Astrocyte of the hippocampus (primary cell): ENCODE measurements around the gene SDCBP2.

Experiments
- DNase-seq: peaks from one replicate; pipeline ENCODE4 v3.0.0; 2011; ENCODE audit warnings: low read depth, low spot score

SDCBP2 gene

DNA sequence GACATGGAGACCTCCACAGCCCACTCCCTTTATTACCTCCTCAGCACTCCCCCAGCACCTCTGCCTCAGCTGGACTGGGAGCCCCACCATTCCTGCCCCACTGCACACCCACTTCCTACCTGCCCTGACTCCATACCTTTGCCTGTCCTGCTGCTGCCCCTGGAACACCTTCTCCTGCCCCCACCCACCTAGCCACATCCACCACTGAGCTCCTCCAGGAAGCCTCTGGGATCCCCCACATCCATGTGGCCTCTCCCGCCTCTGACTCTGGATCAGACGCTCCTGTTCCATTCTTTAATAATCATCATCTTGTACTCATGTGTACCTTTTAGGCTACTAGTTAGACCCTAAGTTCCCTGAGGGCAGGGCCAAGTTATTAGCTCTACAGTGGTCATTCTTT is 2.2 kb upstream of the SDCBP2 start:
- DNase-seq = no peak

DNA sequence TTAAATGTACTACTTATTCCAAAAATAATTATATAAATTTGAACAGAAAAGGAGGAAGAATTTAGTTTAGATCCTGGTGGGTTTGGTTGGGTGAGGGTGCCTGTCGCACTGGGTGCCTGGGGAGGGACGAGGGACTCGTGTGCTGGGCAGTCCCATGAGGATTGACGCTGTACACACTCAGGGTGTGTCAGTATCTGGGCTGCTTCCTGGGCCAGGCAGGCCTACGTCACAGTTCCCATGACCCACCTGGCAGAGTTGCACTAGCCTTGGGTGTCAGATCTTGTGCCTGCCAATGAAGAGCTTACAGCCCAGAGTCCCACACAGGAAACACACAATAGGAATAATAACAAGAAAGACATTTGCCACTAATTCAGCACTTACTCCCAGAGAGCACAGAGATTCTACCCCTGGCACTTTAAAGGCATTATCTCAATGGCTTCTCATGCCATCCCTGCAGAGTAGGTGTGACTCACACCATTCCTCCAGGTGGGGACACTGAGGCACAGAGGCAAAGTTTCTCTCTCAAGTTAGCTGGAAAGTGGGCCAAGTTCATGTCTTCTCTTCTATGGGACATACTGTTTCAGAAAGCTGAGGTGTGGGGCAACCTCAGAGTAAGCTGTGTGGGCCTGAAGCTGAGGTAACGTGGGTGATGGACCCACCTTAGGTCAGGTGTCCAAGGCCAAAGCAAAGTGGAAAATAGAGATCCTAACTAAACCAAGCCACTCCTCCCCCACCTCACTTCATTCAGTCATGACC is 1.3 kb upstream of the SDCBP2 start:
- no peak for DNase-seq

DNA sequence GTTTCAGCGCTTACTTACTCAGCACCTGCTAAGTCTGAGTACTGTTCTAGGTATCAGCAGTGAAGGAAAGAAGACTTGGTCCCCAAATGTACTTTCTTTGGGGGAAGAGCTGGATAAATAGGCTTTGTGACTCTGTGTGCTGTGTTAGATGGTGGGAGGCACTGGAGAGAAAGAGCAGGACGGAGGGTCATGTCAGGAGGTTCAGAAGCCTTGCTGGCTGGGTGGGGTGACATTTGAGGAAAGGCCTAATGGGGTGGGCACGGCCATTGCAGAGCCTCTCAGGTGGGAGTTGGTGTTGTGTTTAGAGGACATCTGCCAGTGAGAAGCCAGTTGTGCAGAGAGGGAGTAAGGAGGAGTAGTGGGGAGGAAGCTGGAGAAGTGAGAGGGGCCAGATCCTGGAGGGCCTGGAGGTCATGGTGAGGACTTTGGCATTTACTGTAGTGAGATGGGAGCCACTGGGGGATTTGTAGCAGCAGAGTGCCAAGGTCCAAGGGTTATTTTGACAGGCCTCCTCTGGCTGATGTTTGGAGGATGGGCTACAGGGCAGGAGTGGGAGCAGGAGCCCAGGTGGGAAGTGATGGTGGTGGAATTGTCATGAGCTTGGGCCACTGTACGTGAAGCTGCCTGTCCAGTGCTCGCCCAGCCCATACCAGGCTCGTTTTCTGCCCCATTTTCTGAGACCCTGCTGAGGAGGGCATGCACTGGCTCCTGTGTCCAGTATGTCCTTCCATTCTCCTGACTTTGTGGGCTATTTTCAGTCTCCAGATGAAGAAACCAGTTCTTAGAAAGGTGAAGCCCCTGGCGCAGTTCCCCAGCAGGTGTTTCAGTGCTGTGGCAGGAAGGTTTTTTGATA is 886 bp downstream of the SDCBP2 start:
- no peak for DNase-seq

DNA sequence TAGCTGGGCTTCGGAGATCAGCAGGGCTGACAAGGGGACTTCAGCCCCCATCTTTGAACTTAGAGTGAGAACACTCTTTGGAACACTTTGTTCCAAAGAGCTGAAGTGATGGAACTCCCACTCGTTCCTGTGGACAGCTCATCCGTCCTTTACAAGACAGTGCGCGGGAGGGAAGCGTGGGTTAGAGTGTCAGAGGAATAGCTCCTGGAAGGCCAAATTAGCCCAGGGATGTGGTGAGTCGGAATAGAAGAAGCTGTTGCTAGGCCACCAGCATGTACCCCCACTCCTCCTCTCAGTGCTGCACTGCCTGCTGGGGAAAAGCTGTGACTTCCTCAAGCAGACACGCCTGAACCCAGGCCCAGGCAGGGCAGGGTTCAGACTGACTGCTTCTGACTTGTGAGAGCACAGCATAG is 1.7 kb downstream of the SDCBP2 start:
- no peak for DNase-seq

DNA sequence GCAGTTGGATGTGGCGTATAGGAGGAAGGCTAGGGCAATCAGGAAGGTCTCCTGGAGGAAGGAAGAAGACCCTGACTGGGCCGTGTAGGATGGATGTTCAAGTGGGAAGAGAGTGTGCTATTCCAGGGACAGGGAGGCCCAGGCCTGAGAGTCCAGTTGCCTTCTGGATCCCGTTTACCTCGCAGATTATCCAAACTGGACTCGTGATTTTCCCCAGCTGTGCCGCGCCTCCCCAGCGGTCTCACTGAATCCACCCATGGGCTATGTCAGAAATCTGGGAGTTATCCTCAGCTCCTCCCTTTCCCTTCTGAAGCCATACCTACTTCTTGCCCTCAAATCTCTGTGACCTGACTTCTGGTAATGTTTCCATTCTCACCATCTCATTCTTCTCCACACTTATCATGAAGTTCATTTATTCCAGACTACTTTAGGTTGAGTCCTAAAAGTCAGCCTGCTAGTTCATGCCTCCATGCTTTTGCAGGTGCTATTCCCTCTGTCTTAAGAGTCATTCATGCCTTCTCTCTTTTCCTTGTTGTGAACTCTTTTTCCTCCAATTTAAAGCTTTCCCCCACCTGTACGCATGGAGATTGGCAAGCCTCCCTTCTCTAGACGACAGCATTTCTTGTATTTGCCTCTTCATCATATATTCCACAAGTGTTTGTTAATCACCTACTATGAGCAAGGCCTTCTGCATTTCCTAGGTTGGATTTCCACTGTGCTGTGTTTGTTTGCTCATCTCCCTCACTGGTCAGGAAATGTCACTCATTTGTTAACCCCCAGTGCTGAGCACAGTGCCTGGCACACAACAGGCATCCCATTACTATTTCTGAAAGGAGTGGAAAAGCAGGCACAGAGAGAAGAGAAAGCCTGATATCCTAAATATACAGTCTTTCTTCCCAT is 2.7 kb downstream of the SDCBP2 start:
- no peak for DNase-seq

DNA sequence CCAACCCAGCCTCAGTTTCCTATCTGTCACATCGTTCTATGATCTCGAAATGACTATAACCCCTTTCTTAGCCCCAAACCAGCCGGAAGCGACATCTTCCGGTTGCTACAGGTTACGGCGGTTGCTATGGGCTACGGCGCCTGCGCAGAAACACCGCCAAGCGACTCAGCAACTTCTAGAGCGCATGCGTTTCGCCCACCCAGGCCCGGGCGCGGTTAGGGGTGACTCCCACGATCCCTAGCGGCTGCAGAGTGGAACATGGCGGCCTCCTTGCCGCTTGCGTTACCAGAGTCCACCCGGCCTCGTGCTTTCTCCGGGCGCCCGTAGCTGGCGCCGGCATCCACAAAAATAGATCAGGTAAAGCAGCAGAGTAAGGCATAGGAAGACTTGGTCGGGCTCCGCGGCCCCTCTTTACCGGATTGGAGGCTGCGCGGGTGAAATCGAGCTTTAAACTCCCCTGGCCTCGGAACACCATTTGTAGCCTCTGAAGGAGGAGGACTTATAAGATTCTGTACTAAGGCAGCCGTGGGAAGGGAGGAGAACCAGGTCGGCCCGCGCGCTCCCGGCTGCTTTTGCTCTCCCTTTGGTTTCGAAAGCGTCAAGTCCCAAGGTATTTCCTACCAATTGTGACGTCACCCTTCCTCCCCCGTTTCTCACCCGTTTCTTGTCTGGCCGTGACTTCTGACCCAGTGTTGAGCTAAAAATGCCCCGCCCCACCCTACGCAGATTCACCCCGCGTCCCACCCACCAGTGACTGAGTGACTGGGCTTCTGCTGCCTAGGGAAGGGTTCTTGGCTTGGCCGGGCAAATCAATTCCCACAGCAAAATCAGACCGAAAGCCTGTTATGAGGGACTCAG is 3.5 kb downstream of the SDCBP2 start:
- peak; percentile 99 for DNase-seq

DNA sequence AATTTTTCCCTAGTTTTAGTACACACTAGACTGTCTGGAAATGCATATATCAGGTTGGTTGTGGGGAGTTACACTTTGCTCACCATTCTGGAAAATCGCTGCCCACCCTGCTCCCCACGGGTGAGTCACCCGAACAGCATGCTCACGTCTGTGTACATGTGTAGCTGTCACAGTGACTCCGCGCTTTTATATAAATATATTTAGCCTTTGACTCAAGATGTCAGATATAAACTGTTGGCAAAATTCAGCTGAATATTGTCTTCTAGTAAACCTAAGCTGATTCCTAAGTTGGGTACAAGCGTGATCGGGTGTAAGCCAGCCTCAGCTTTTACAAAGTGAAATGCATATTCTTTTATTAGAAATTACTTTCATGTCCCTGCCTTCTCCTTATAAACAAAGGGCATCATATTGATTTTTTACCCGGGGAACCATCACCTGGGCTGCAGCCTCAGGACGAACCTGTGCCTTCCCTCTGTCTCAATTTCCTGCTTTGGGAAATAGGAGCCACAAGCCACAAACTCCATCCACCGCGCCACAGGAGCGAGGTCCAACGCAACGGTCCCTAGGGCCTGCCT is 4.3 kb downstream of the SDCBP2 start:
- DNase-seq = peak; percentile 63

DNA sequence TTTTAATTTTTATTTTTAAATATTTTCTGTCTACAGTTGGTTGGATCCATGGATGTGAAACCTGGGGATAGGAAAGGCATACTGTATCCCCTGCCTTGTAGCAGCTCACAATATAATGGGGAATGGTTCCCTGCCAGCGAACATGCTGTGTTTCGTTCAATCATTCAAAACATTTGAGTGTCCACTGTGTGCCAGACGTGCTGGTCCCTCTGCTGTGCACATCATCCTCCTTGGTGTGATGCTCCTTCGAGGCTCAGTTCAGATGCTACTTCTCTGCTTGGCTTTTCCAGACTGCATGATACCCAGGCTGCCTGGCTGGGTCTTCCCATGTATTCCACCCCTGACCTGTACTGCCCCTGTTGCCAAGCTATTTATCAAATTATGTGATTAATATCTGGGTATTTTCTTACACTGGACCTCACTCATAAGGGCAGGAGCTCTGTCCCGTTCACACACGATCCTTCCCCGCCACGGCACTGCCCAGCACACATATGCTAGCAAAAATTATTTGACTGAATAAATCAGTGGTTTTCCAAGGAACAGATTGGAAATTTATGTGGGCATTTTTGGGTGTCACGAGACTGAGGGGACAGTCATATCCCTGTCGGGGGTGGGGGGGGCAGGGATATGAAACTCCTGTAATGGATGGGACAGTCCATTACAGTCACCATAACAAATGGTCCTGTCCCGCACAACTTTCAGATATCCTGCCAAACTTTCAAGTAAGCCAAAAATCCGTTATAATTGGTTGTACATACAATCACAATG is 4.9 kb downstream of the SDCBP2 start:
- no peak for DNase-seq

DNA sequence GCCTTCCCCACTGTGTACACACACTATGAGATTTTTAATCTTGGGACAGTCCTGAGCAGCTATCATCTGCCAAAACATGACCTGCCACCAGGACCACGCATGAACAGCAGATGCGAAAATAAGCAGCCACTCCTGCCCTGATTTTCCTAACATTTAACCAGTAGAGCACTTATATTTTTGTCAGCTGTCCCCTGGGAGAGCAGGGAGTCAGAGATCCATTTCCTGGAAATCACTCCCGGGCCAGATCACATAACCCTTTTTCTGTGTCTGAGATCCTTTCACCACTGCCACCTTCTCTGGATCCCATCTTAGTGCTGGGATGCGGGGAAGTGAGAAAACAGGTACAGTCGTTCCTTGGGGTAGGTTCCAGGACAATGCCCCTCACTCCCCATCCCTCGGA is 5.7 kb downstream of the SDCBP2 start:
- DNase-seq = no peak

DNA sequence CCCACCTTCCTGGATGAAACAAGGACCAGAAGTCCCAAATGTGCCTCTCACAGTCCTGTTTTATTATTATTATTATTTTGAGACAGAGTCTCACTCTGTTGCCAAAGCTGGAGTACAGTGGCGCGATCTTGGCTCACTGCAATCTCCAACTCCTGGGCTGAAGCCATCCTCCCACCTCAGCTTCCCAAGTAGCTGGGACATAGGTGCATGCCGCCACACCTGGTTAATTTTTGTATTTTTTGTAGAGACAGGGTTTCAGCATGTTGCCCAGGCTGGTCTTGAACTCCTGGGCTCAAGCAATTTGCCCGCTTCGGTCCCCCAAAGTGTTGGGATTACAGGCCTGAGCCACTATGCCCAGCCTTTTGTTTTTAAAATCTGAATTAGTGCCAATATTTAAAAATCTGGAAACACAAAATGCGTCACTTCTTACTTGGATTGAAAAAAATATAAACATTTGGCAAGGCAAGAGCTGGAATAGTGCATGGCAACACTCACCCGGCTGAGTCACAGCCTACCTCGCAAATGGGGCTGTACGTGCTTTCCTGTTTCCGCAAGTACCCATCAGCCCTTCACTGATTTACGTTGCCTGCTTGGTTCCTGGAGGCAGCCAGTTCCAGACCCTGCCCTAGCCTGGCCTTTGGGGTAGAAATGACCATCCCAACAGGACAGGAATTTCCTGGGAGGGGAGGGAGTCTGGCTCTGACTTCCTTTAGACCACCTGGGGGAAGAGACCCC is 6.3 kb downstream of the SDCBP2 start:
- peak; percentile 88 for DNase-seq

DNA sequence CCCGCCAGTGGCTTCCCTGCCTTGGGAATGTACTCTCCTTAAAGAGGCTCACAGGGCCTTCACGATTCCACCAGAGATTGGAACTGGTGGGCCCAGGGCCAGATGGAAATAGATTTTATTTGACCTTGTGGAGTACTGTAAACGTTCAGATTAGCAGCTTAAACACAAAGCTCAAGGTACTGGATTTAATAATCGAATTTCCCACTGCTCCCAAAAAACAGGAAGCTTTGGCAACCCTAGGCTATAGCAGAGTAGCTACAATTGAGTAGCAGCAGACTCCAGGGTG is 7.3 kb downstream of the SDCBP2 start:
- DNase-seq = no peak

DNA sequence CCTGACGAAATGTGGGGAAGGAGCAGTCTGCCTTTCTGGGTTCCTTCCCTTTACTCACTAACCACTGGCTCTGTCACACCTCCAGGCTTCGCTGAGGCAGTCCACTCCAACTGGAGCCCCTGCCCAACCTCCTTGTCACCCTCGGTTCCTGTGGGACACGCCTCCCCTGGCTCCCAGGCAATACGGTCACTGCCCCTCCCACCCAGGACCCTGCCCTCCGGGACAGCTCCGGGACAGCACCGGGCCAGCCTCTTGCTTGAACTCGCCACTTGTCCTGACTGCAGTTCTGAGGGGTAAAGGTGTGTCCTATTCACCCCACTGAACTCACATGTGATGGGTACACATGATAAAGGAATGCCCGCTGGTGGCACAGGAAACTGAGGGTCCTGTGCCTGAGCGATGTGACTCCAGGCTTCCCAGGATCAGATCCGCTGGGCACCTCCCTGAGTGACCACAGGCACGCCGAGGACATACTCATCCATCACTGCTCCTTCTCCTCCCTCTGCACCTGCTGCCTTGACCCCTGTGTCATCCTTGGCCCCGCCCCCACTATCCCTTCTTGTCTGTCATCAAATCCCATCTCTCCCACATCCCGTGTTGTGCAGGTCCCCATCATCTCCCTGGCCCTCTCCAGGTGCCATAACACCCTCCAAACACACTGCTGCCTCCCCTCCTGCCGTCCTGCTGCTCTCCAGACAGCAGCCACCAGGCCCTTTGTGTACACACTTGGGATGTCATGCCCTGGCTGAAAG is 7.9 kb downstream of the SDCBP2 start:
- no peak for DNase-seq

DNA sequence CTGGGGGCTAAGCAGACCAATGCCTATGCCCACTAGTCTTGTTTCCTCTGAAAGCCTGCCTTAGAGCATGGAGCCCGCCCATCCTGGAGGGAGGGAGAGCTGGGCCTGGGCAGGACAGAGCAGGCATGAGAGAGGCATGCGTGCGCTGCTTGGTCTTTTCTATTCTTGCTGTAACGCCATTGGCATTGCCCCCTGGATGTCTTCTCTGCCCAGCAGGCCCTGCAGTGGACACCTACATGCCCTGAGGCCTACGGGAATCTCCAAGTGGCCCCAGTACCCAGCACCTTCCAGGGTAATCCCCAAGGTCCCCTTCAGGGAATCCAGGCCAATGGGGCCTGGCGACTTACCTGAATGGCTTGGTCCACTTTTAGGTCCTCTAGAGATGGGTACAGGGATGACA is 8.9 kb downstream of the SDCBP2 start:
- DNase-seq = no peak

DNA sequence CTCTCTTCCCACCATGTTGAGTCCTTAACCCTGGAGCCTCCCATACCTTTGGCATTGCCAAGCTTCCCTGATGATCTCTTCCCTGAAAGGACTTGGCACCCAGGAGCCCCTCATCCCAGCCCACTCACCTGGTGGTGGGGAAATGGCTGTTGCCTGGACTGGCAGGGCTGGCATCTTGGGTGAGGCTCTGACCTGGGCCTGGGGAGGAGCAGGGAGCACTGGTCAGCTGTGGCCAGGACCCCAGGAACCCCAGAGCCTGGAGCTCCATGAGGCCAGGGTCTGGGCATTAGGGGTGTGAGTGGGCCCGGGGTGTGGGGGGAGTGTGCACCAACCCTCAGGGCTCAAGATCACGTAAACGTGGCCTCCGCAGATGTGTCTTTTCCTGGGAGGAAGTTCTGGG is 9.5 kb downstream of the SDCBP2 start:
- DNase-seq = no peak

DNA sequence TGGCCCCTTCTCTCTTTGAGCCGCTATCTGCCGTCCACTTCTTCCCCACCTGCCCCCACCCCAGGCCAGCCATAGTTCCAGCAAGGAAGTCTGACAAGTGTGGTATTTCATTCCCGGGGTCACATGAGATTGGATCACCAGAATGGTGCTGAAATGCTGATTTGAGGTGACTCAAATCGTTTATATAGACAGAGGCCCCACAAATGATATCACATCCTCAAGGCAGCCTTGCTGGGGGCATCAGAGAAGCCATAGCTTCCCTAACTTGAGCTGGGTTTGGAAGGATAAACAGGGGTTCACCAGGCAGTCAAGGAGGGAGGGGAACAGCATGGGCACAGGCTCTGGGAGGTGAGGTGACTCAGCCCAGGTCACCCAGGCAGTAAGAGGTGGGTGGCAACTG is 9.9 kb downstream of the SDCBP2 start:
- DNase-seq = no peak

DNA sequence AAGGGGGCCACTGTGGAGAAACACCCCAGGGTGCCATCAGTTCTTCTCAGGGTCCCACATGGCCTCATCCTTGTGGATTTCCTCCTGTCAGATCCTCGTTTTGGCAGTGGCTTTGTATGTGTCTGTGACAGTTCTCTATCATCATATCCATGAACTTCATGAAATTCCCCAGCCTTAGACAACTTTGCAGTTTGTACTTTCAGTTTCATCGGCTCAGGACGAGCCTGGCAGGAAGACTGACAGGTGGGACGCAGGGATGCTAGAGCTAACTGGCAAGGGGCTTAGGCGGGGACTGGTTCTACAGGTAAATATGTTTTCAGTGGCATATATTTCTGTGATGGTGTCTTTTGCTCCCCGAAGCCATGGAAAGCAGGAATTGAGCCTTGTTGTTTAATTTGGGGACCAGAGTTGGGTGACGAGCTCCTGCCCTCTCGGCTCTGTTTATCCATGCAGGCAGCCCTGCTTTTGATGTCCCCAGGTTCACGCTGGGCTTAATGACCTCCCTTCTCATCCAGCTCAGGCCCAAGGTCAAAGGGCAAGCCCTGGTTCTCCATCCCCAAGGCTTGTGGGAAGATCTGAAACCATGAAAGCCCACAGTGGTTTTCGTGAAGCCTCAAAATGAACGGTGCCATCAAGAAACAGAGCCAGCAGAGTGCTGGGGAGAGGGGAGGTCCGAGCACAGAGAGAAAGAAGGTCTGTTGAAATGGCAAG is 11.2 kb downstream of the SDCBP2 start:
- no peak for DNase-seq

DNA sequence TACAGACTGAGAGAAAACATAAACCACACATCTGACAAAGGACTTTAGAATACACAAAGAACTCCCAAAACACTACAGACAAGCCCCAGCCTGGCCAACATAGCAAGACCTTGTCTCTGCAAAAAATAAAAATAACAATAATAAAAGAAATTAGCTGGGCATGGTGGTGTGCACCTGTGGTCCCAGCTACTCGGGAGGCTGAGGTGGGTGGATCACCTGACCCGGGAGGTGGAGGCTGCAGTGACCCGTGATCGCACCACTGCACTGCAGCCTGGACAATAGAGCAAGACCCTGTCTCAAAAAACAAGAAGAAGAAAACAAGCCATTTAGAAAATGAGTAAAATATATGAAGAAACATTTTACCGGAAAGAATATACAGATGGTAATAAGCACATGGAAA is 13.1 kb downstream of the SDCBP2 start:
- no peak for DNase-seq
